BJ (cell line): ENCODE data around the gene FSCN2. TPM values are rescaled to one million over a fixed set of nuclear protein-coding genes. Genes with fewer than 3 reads are reported as not detected.
A peak's percentile ranks its signal among the peaks of the same experiment; 100 is the strongest.

Experiments used
- CTCF ChIA-PET: fragments of 350-600 bp; formaldehyde crosslinking; extraction: SDS; loops from one replicate; lab custom pipeline; 2021; ENCODE audit warnings: antibody characterized with exemption, inconsistent platforms; lab: Yijun Ruan, JAX
- POLR2A ChIA-PET: fragments of 300-600 bp; sonication (Branson Sonifier 250); formaldehyde crosslinking; extraction: SDS; loops from one replicate; lab custom pipeline; 2021; ENCODE audit warnings: antibody characterized with exemption; lab: Charles Lee
- DNase-seq: peaks from one replicate; pipeline ENCODE4 v3.0.0-alpha.2; 2011; ENCODE audit warnings: low read depth
- H3K27me3 ChIP-seq: 2 replicates; pipeline ENCODE4 v1.6.0; 2011; ENCODE audit warnings: low read length; ENCODE audit not compliant: control insufficient read depth, insufficient read depth
- H3K36me3 ChIP-seq: 2 replicates; pipeline ENCODE4 v1.5.1; 2011; ENCODE audit warnings: low read length; ENCODE audit not compliant: control insufficient read depth, insufficient read depth
- H3K4me3 ChIP-seq: 2 replicates; pipeline ENCODE4 v1.5.1; 2011; ENCODE audit warnings: low read depth, mild to moderate bottlenecking, control low read depth, low read length
- polyA plus RNA-seq: library from polyadenylated mRNA; depleted of rRNA; stranded (reverse); fragments of >200 nt; gene quantifications from 2 replicates; pipeline ENCODE4 v1.2.3, GENCODE V29; 2011
- TF ChIP-seq, protein P1 (sequence below): IDR thresholded peaks from 2 replicates; pipeline ENCODE4 v1.5.1; 2011; ENCODE audit warnings: low read depth, mild to moderate bottlenecking, control low read depth, inconsistent platforms, low read length, moderate library complexity; ENCODE audit not compliant: insufficient read depth

The FSCN2 gene
- polyA plus RNA-seq, 1 experiment = 1.3 TPM

DNA sequence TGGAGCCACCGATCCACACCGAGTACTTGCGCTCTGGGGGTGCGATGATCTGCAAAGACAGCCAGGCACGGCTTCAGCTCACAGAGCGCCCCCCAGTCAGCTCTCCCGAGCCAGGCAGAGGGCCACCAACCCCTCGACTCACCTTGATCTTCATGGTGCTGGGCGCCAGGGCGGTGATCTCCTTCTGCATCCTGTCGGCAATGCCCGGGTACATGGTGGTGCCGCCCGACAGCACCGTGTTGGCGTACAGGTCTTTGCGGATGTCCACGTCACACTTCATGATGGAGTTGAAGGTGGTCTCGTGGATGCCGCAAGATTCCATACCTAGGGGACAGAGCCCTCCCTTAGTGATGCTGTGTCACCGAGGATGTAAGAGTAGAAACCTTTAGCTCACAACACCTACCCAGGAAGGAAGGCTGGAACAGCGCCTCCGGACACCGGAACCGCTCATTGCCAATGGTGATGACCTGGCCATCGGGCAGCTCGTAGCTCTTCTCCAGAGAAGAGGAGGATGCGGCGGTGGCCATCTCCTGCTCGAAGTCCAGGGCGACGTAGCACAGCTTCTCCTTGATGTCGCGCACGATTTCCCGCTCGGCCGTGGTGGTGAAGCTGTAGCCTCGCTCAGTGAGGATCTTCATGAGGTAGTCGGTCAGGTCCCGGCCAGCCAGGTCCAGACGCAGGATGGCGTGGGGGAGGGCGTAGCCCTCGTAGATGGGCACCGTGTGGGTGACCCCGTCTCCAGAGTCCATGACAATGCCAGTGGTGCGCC is 17.2 kb upstream of the FSCN2 start:
- no peak for DNase-seq
- Histone ChIP-seq H3K27me3 (no peaks in the 10 kb centered on the region), H3K4me3 (peak overlapping the region; percentile 95), H3K36me3 (peaks cover 31% of the 10 kb centered on the region)
- TF ChIP-seq, protein P1, sequence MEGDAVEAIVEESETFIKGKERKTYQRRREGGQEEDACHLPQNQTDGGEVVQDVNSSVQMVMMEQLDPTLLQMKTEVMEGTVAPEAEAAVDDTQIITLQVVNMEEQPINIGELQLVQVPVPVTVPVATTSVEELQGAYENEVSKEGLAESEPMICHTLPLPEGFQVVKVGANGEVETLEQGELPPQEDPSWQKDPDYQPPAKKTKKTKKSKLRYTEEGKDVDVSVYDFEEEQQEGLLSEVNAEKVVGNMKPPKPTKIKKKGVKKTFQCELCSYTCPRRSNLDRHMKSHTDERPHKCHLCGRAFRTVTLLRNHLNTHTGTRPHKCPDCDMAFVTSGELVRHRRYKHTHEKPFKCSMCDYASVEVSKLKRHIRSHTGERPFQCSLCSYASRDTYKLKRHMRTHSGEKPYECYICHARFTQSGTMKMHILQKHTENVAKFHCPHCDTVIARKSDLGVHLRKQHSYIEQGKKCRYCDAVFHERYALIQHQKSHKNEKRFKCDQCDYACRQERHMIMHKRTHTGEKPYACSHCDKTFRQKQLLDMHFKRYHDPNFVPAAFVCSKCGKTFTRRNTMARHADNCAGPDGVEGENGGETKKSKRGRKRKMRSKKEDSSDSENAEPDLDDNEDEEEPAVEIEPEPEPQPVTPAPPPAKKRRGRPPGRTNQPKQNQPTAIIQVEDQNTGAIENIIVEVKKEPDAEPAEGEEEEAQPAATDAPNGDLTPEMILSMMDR = no peak
- CTCF ChIA-PET = interaction anchor here (0.5 to 2.9 kb wide), 5 partner anchors 21 to 130 kb away, joined by 3 to 10 read pairs (median 3); no protein-coding TSS in a partner anchor
- POLR2A ChIA-PET = interaction anchor here (1.3 kb wide), 1 partner anchor 116 kb away, joined by 3 read pairs; the partner anchor contains the start of gene BAHCC1

- peak overlapping the region; percentile 95 for H3K4me3 ChIP-seq
- CTCF ChIA-PET = interaction anchor here (0.5 to 2.9 kb wide), 3 partner anchors 22 to 130 kb away, joined by 3 to 10 read pairs (median 5); no protein-coding TSS in a partner anchor
- no peaks in the 10 kb centered on the region for H3K27me3 ChIP-seq
- DNase-seq = no peak
- H3K36me3 ChIP-seq = peaks cover 31% of the 10 kb centered on the region
- TF ChIP-seq, protein P1 = no peak
- POLR2A ChIA-PET = no interaction called here
These were observed 16.7 kb upstream of the FSCN2 start for GRCh38 chr17:81511554-81511803.

DNA sequence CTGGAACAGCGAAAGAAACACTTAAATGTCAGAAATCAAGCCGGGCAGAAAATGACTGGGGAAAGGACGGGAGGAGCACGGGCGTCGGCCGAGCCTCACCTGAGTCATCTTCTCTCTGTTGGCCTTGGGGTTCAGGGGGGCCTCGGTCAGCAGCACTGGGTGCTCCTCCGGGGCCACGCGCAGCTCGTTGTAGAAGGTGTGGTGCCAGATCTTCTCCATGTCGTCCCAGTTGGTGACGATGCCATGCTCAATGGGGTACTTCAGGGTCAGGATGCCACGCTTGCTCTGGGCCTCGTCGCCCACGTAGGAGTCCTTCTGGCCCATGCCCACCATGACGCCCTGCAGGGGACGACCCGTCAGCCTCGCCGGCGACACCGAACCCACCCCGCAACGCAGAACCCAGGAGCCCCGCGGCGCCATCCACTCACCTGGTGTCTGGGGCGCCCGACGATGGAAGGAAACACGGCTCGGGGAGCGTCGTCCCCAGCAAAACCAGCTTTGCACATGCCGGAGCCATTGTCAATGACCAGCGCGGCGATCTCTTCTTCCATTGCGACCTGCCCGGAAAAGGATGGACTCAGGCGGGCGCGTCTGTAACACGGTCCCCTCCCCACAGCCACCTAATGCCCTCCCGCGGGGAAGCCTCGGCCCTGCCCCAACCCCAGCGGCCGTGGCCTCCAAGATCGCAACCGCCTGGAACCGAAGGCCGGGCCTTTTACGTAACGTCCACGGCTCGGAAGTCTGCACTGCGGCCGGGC is 16.2 kb upstream of the FSCN2 start:
- ChIA-PET CTCF (interaction anchor here (1.2 to 2.9 kb wide), 2 partner anchors 22 to 89 kb away, joined by 3 to 10 read pairs; no protein-coding TSS in a partner anchor), POLR2A (interaction anchor here (0.6 kb wide), 1 partner anchor 49 kb away, joined by 3 read pairs; no protein-coding TSS in a partner anchor)
- peak overlapping the region; percentile 95 for H3K4me3 ChIP-seq
- DNase-seq = no peak
- H3K27me3 ChIP-seq = no peaks in the 10 kb centered on the region
- TF ChIP-seq, protein P1 = no peak
- peaks cover 31% of the 10 kb centered on the region for H3K36me3 ChIP-seq

DNA sequence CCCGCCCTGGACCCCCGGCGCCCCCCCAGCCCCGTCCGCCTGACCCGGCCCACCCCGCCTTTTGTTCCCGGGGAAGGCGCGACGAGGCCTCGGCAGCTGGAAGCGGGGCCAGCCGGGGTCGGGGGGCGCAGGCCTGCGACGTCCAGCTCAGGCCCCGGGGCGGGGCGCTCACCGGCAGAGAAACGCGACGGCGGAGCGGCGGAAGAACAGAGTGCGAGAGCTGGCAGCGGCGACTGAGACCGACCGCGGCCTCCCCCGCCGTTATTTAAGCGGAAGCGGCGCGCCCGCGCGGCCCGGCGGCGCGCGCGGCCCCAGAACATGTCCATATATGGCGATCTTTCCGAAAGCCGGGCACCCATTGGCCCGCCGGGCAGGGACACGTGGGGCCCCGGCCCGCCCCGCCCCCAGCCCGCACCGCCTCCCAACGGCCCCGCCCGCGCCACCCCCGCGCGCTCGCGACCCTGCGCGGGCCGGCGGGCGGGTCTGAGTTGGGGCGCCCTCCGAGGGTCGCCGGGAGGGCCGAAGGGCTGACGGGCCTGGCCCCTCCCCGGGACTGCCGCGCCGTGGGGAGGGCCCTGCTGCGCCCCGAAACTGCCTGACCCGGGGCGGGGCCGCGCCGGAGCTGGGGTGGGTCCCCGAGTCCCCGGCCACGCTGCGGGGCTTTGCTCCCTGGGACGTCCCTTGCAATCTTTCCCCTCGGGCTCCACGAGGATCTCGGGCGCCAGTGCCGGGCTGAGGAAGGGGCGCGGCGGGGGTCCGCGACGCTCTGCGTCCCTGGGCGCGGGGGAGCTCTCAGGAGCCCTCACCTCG is 15.4 kb upstream of the FSCN2 start, which contains the start of gene ACTG1:
ACTG1 (minus strand) TSS at position 238 of the 810 bp plus-strand sequence. CDS start 445 bp downstream, outside the sequence.
- ChIA-PET POLR2A (interaction anchor here (0.6 kb wide), 1 partner anchor 49 kb away, joined by 3 read pairs; no protein-coding TSS in a partner anchor), CTCF (interaction anchor here (2.9 kb wide), 1 partner anchor 89 kb away, joined by 10 read pairs; no protein-coding TSS in a partner anchor)
- TF ChIP-seq, protein P1 = no peak
- peaks cover 34% of the 10 kb centered on the region for H3K36me3 ChIP-seq
- H3K4me3 ChIP-seq = peak within 1 kb of the TSS; percentile 95
- H3K27me3 ChIP-seq = no peaks in the 10 kb centered on the region
- peak; percentile 51 for DNase-seq
